Measurements from ENCODE around the gene MACROD2. TPM values are rescaled to one million over a fixed set of nuclear protein-coding genes. Genes with fewer than 3 reads are reported as not detected.

The MACROD2 gene
- total RNA-seq, 1 donor from 2014 or later, result 0.46 TPM

DNA sequence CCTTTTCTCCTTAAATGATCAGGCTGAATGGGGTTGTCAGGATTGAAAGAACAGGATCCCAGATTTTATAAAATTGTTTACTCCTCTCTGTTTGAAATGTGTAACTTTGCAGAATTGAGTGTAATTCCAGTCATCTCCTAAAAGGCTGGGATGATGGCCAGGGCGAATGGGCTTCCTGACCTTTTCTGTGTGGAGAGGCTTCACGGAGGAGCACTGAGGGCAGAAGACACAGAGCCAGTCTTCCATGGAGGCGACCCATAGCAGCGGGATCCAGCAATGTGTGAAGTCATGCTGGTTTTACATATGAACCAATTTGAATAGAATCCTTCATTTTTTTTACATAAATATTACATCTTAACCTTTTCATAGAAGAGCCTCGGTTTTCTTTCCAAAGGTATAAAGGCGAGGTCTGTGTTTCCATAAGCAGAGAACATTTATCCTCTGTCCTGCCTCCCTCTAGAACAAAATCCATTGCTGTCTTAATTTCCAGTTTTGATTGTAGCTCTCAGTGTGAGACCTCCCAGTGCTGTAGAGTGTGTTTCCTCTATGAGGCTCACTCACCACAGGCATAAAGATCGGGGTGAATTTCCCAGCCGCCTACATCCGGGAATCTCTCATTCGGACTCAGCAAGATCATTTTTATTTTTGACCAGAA is 711.8 kb downstream of the MACROD2 start:
- DNase-seq (ENCODE audit: low read depth, low spot score), result no peak

DNA sequence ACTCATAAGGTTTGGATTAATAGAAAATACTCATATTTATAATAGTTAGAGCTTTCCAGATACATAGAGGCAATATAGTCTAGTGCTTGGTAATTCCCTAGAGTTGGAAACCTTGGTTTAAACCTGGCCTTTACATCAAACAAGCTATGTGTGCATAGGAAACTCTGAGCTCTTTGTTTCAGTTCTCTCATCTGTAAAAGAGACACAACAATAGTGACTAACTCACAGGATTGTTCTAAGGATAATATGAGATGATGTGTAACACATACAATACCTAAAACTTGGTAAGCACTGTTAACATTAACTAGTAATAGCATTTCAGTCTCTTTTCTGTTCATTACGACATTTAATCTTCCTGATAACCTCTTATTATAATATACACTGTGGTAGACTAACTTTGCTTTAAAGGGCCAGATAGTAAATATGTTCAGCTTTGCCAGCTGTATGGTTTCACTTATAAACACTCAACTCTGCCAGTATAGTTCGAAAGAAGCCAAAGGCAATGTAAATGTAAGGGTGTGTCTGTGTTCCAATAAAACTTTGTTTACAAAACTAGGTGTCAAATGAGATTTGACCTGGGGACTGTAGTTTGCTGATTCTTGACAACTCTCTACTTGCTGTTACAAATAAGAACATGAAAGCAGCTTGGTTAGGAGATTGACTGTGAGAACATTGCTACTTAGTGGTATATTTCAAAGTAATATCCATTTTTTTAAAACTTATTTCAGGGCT is 712.7 kb downstream of the MACROD2 start:
- no peak for DNase-seq (ENCODE audit: low read depth, low spot score)

DNA sequence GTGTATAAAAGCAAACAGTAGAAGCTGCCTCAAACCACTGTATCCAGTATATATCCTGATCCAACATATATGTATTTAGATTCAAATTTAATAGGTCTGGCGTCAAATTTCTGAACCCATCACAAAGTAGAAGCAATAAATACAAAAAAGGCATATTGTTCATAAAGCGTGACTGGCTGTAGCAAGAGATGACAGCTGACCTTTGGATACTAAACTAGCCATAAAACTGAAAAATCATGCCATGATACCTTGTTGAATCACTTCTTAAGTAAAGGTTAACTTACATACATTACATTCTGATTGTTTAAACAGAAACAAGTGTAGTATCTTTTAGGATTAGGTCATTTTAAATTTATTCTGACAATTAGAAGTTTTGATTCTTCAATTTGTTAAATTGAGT is 714.1 kb downstream of the MACROD2 start:
- DNase-seq (ENCODE audit: low read depth, low spot score), result no peak

DNA sequence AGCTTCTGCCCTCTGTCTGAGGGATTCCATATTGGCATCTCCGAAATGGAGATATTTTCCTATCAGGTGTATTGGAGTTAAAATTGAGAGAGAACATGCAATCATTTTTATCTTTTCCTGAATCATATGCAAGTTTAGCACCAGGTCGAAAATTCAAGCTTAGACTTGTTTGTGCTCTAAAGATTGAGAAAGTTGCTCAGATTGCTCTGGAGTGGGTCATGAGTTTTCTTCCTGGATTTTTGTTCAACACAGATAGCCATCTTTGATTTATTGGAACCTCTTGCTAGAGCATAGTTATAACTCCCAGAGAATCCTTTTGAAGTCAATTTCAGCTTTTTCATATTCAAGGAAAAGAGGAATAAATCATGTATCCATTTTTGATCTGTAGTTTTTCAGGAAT is 715.6 kb downstream of the MACROD2 start:
- DNase-seq (ENCODE audit: low read depth, low spot score), result no peak

DNA sequence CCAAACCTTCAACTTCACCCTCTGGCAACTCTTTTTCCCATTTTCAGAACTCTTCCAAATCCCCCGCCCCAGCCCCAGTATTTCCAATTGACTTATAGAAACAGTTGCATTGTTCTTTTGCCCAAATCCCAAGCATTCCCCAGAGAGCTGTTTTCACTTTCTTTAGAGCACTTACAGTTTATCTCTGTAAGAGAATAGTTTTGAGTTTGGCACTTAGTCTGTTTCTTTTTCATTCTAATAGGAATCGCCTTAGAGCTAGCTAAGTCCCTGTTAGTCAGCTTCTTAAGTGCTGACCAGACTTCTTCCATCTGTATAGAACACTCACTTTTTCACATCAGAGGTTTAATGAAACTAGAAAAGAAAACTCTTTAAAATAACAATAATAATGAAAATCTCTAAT is 716.3 kb downstream of the MACROD2 start:
- DNase-seq (ENCODE audit: low read depth, low spot score), result no peak

DNA sequence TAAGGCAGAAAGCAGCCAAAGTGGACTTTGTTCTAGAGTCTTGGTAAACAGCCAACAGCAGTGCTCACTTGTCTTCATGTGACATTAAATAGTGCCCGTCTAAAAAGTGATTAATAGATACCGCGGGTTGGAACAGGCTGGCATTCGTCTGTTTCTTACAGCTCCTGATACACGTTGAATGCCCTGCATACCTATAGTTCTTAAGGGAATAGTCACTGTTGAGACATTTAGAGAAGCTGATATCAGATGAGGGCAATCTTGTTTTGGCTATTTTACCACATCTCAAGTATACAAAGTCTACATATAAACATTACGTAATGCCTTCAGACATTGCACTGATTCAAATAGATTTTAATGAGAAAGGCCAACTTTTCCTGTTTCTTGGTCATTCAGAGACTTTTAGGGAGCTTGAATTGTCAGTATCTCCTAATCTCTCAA is 717.0 kb downstream of the MACROD2 start:
- DNase-seq (ENCODE audit: low read depth, low spot score), result no peak

DNA sequence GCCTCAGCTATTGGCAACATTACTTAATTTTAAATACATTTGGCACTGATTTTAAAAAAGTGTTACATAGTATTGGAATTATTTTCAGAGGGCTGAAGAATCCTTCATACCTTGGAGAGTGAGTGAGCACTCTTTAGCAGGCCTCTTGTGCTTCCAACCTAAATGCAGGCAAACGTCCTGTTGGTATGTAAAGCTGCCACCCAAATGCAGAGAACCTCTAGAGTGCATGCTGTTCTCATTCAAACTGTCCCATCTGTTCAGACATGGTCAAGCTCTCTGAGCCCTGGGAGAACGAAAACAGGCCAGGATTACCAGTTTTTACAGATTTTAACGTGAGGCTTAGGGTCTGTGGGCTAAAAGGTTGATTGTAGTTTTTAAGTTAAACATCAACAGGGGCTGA is 720.1 kb downstream of the MACROD2 start:
- DNase-seq (ENCODE audit: low read depth, low spot score), result no peak

DNA sequence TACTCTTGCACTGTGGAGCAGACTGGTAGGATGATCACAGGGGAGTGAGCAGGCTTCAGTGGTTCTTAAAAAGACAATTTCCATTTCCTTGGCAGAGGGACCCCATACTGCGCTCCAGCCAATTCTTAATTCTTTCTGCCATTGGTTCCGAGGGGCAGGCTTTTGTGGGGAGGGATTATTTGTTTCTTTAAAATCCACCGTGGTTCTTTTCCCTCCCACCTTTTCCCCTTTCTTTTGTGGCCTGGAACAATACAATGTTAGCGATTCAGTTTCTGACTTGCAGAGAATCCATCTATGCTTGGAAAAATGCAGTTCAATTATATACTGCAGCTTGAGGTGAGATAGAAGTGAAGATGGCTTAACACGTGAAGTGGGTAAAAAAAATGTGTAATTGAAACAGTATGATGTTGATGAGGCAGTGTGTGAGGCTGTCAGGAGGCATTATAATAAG is 721.1 kb downstream of the MACROD2 start:
- no peak for DNase-seq (ENCODE audit: low read depth, low spot score)

DNA sequence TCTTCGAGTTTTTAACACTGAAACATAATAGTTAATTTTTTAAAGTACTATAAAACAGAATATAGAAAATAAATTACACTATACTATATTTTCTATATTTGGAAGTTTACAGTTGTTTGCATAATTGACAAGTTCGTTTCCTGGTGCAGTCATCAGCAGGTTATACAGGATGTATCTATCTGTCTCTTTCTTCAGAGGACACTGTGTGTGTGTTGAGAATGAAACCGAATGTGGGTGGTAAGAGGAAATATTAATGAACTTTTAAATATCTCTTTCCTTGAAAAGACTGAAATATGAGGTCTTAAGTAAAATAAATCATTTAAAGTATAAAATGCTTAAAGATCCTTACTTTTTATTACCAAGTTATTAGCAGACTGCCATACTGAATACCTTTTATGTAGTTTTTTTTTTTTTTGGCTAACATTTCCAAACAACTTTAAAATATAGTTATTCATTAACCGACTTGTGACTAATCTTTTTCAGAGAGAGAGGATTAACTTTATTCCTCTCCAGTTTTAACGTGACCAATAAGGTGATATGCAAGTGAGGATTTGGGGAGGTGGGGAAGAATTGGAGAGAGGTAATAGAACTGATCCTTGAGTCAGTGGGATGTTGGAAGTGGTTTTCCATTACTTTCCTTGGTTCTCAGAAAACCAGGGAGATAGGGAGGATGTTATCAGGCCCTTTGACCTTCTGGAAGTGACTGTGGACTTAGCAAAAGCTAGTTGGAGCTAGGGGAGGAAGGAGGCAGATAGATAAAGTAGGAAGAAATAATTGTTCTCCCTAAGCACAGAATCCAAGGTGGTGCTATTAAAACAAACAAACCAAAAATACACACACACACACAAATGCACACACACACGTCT is 722.1 kb downstream of the MACROD2 start:
- no peak for DNase-seq (ENCODE audit: low read depth, low spot score)

DNA sequence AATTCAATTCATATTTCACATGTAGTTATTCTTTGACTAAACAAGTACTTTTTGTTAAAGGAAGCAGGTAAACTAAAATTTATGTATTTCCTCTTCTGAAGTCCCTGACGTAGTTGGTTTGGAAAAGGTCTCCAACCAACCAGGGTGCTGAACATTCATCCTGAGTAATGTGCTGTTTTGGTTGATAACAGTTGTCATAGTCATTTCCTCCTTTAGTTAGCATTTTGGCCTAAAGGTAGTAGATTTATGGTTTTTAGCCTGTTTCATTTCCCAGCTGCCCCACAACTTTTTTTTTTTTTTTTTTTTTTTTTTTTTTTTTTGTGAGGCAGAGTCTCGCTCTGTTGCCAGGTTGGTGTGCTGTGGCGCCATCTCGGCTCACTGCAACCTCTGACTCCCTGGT is 724.9 kb downstream of the MACROD2 start:
- DNase-seq (ENCODE audit: low read depth, low spot score), result no peak

DNA sequence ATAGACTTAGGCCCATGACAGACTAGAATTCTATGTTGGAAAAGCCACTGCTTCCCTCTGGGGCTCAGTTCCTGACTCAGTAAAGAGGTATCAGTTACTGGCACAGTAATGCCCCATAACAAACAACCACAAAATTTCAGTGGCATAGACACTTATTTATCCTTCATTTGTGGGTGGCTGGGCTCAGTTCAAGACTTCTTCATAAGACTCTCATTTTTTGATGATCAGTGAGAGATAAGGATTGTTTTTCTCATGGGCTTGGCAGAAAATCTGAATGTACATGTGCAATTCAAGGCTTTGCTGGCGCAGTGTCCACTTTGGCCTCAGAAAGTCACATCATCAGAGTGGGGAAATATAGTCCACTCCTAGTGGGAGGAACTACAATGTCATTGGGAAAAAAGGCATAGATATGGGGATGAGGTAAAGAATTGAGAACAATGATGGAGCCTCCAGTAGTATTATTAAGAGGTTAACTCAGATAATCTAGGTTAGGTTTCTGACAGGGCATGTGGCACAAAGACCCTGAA is 726.7 kb downstream of the MACROD2 start:
- DNase-seq (ENCODE audit: low read depth, low spot score), result no peak

DNA sequence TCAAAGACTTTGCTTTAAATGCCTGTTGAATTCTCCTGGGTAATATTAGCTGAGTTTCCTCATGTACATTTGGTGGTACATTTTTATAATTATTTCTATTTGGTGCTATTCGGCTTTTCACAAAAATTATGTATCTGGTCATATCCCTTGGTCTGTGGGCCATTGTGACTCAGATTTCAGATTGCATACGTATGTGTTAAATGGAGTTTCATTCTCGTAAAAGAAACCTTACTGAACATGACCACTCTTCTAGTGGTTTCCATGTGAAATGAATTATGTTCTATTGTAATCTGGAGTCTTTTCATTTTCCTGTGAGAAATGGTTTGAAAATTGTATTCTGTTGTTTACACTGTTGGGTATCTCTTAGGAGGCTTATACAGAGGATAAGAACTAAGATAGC is 728.3 kb downstream of the MACROD2 start:
- DNase-seq (ENCODE audit: low read depth, low spot score), result no peak

DNA sequence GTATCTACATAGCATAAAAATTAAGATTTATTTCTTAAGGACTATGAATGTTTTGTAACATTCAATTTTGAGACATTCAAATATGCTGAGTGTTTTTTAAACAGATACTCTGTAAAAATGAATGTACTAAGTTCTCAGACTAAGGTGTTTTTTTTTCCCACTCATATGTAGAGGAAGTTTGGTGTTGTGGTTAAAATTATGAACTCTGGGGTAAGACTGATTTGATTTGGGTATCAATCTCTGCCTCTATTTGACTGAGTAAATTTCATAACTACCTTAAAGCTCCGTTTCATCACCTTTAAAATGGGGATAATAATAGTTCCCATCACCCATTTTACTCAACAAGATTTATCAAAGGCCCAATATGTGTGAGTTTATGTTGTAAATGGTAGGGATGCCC is 728.7 kb downstream of the MACROD2 start:
- DNase-seq (ENCODE audit: low read depth, low spot score), result no peak

DNA sequence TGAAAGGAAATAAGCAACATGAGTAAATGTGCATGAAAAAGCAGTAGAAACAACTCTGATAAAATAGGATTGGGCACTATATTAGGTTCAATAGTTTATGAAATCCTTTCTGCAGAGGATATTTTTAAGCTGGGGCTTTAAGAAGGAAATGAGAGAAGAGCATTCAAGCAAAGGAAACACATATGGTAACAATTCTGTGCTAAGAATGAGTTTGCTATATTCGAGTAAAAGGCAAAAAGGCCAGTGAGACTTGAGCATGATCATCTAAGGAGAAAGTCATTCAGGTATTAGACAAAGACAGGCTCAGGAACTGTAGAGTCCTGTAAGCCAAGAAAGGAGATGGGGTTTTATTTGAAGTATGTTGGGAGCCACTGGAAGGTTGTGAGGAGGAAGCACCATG is 729.2 kb downstream of the MACROD2 start:
- no peak for DNase-seq (ENCODE audit: low read depth, low spot score)

DNA sequence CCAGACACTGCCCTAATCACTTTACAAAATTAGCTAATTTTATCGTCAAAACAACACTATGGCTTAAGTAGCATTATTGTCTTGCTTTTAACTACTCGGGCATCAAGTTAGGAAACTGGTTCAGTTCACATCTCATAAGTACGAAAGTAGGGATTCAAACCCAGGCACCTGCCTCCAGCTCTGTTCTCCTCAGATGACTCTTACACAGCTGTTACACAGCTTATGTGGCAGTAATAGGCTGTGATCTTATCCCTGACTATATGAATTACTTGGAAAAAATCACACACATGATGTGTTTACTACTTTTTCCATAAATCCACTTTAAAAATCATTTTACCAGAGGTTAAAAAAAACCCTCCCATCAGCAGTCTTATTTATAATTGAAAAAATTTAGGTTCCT is 731.3 kb downstream of the MACROD2 start:
- DNase-seq (ENCODE audit: low read depth, low spot score), result no peak

DNA sequence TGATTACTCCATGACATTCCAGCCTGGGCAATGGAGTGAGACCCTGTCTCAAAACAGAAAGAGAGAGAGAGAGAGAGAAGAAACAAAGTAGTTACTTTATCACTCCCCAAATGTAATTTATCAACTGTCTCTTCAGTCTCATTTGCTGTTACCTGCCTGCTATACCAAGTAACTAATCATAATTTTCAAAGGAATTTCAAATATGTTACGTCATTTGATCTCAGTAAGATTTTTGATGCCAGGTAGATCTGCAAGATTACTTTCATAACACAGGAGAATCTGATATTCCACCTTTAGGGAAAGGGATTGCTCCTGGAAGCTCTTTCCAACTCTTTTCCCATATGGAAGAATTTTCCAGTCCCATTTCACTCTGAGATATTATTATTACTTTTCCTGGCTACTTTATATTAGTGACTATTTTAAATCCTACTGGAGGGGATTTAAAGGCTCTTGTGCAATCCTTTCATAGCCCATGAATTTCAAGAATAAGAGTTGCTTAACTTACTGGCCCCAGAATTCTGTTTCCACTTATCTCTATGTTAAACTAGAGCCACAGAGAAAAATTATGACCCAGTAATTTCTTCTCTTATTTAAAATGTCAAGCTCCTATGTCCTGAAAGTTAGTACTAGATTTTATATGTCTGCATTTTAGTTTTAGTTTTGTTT is 732.3 kb downstream of the MACROD2 start:
- DNase-seq (ENCODE audit: low read depth, low spot score), result no peak

DNA sequence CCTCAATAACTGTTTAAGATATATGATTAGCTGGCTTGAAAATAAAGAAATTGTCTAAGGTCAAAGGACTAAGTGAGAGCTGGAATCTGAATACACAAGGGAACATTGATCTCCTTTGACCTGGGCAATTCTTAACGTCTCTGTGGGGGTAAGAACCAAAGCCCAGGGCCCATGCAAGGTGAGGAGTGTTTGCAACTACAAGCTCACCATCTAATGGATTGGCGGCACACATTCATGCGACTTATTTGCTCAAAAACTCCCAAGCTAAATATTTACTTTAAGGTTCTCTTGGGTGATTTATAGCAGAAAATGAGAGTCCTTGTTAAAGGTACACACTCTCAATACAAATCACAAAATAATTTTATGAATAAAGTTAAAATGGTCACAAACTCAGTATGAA is 734.1 kb downstream of the MACROD2 start:
- no peak for DNase-seq (ENCODE audit: low read depth, low spot score)

DNA sequence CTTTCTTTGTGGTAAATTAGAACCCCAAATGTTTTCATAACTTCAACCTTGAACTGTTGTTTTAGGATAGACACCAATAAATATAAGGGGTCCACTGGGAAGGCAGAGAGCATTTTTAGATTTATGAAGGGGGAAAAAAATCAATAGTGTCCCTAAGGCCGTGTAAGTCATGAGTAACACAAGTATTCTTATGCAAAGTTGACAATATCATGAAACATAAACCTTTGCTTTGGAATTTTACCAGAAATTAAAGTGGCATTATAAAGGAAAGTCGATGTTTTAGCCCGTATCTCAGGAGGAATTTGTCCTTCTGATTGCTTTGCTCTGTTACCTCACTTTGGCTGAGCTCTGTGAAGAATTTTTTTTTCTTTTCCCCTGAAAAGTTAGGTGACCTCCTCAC is 737.0 kb downstream of the MACROD2 start:
- no peak for DNase-seq (ENCODE audit: low read depth, low spot score)

DNA sequence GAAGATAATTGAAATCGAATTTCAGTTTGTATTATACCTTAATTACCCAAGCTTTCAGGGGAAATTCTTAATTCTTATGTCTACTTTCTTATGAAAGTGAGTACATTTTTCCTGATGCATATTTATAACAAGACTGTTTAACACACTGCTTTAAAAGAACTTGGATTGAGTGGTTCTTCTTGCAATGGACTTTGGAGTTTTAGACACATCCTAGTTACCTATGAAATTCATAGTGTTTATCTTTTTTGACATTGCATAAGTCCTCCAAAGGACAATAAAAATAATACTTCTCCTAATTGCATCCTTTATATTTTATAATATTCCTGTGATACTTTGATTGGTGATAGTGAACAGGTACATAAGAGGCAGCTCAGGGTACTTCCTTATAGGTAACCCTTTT is 737.7 kb downstream of the MACROD2 start:
- DNase-seq (ENCODE audit: low read depth, low spot score), result no peak

DNA sequence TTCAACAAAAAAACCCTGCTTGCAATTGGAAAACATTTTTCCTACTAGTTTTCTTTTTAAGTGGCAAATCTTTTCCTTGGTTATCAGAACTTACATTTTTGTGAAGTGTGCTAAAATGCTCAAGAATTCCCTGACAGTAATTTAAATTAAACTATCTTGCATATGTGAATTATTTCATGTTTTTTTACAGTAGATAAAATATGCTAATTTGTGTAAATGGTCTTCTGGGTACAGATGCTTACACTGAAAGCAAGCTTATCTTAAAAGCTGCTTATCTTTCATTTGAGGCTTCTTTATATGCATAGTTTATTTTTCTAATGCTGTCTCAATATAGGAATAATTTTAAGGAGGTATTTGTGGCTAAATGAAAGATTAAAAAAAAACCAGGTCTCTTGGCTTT is 745.1 kb downstream of the MACROD2 start:
- no peak for DNase-seq (ENCODE audit: low read depth, low spot score)

DNA sequence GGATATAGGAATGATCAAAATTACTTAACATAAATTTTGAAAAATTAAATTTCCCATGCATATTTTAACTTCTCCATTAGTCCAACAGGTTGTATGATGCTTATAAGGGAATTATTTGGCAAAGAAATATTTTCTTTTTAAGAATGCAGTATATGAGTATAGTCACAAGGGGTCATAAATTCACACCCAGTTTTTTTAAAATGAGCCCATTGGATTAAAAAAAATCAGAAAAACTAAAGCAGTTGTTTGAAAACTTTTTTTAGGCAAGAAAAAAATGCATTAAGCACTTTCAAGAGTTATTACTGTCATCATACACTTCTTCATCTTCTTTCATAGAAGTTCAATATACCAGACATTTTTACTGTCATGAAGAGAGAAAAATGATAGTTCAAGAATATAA is 746.3 kb downstream of the MACROD2 start:
- no peak for DNase-seq (ENCODE audit: low read depth, low spot score)
